Endothelial cell of umbilical vein (primary cell): ENCODE measurements around the gene EML4.

Experiments used
- CTCF ChIP-seq, 2 donors: IDR thresholded peaks; 1 replicate in 1 of 2; 2 replicates in 1 of 2; pipeline ENCODE4 v1.5.1; 2011; ENCODE audit warnings: low read length in 2 of 2, mild to moderate bottlenecking in 2 of 2, moderate library complexity in 2 of 2, control low read depth in 1 of 2, inconsistent platforms in 1 of 2, low read depth in 1 of 2; ENCODE audit not compliant: insufficient read depth in 1 of 2; ENCODE audit errors: extremely low read depth in 1 of 2
- POLR2A ChIP-seq: IDR thresholded peaks from 2 replicates; pipeline ENCODE4 v1.6.1; 2012; ENCODE audit warnings: low read depth, mild to moderate bottlenecking, control low read depth, low read length
- POLR2AphosphoS5 ChIP-seq: IDR thresholded peaks from 2 replicates; pipeline ENCODE4 v1.6.1; 2012; ENCODE audit warnings: low read depth, mild to moderate bottlenecking, control low read depth, low read length, moderate library complexity; ENCODE audit not compliant: insufficient read depth

- TF ChIP-seq CTCF (IDR thresholded peaks at IDR 0.05; ENCODE audit: extremely low read depth in 1 of 2, insufficient read depth in 1 of 2, low read depth in 1 of 2, low read length in 2 of 2) = no peak
- no peak for TF ChIP-seq POLR2AphosphoS5
- no peak for TF ChIP-seq POLR2A
Measured at GRCh38 chr2:42348113-42348805, 179.1 kb downstream of the EML4 start.
